ENCODE results near the gene TTN. TPM values are rescaled to one million over a fixed set of nuclear protein-coding genes. Genes with fewer than 3 reads are reported as not detected.

The TTN gene
- total RNA-seq, 1 donor from 2014 or later, result 0.50 TPM

- H3K9me3 ChIP-seq (ENCODE audit: insufficient read depth, low read depth, low read length), result no peaks in the 10 kb centered on the region
- Mint-ChIP-seq H3K27me3 (ENCODE audit: low read depth, unreplicated experiment) (no peaks in the 10 kb centered on the region), H3K9me3 (ENCODE audit: unreplicated experiment) (no peaks in the 10 kb centered on the region), H3K4me3 (ENCODE audit: unreplicated experiment) (no peak overlapping the region), H3K36me3 (ENCODE audit: low read depth, unreplicated experiment) (no peaks in the 10 kb centered on the region), H3K27ac (ENCODE audit: unreplicated experiment) (no peak overlapping the region), H3K4me1 (ENCODE audit: low read depth, unreplicated experiment) (no peaks in the 10 kb centered on the region)
- H3K36me3 ChIP-seq (ENCODE audit: insufficient read depth, low read length), result no peaks in the 10 kb centered on the region
- no peaks in the 10 kb centered on the region for H3K4me1 ChIP-seq (ENCODE audit: insufficient read depth, low read length)
- no peak overlapping the region for H3K9ac ChIP-seq (ENCODE audit: low read length)
- H3K27me3 ChIP-seq (ENCODE audit: insufficient read depth, low read length), result no peaks in the 10 kb centered on the region
- FAIRE-seq, result no peak
- H4K20me1 ChIP-seq (ENCODE audit: insufficient read depth, low read length), result no peaks in the 10 kb centered on the region
- TF ChIP-seq CTCF (IDR thresholded peaks at IDR 0.05; ENCODE audit: insufficient read depth, low read depth, low read length) (no peak), EZH2 (IDR thresholded peaks at IDR 0.05; ENCODE audit: insufficient read depth, low read length) (no peak)
- DNase-seq (ENCODE audit: low read depth), result no peak
- no peak overlapping the region for H2AFZ ChIP-seq (ENCODE audit: low read depth, low read length)
- H3K4me2 ChIP-seq (ENCODE audit: low read length), result no peak overlapping the region
- H3K79me2 ChIP-seq (ENCODE audit: insufficient read depth, low read length), result no peaks in the 10 kb centered on the region
- no peak overlapping the region for H3K27ac ChIP-seq (ENCODE audit: low read depth, low read length)
- H3K4me3 ChIP-seq (ENCODE audit: insufficient read depth, low read depth, low read length), result no peak overlapping the region
Measured at GRCh38 chr2:178615969-178616368, 191.3 kb downstream of the TTN start.

GRCh38 chr2:178602901-178603300 is 204.3 kb downstream of the TTN start:
- Histone ChIP-seq H2AFZ (ENCODE audit: low read depth, low read length) (no peak overlapping the region), H3K9me3 (ENCODE audit: insufficient read depth, low read depth, low read length) (no peaks in the 10 kb centered on the region), H3K36me3 (ENCODE audit: insufficient read depth, low read length) (no peaks in the 10 kb centered on the region), H3K4me3 (ENCODE audit: insufficient read depth, low read depth, low read length) (no peak overlapping the region), H3K27me3 (ENCODE audit: insufficient read depth, low read length) (no peaks in the 10 kb centered on the region), H3K4me1 (ENCODE audit: insufficient read depth, low read length) (no peaks in the 10 kb centered on the region), H3K27ac (ENCODE audit: low read depth, low read length) (no peak overlapping the region), H3K9ac (ENCODE audit: low read length) (no peak overlapping the region), H4K20me1 (ENCODE audit: insufficient read depth, low read length) (no peaks in the 10 kb centered on the region), H3K4me2 (ENCODE audit: low read length) (no peak overlapping the region), H3K79me2 (ENCODE audit: insufficient read depth, low read length) (no peaks in the 10 kb centered on the region)
- Mint-ChIP-seq H3K9me3 (ENCODE audit: unreplicated experiment) (no peaks in the 10 kb centered on the region), H3K27ac (ENCODE audit: unreplicated experiment) (no peak overlapping the region), H3K27me3 (ENCODE audit: low read depth, unreplicated experiment) (no peaks in the 10 kb centered on the region), H3K4me1 (ENCODE audit: low read depth, unreplicated experiment) (no peaks in the 10 kb centered on the region), H3K36me3 (ENCODE audit: low read depth, unreplicated experiment) (peaks cover 6% of the 10 kb centered on the region), H3K4me3 (ENCODE audit: unreplicated experiment) (no peak overlapping the region)
- FAIRE-seq, result no peak
- no peak for TF ChIP-seq CTCF (IDR thresholded peaks at IDR 0.05; ENCODE audit: insufficient read depth, low read depth, low read length)
- no peak for TF ChIP-seq EZH2 (IDR thresholded peaks at IDR 0.05; ENCODE audit: insufficient read depth, low read length)
- DNase-seq (ENCODE audit: low read depth), result no peak

GRCh38 chr2:178592655-178593054 is 214.6 kb downstream of the TTN start:
- no peaks in the 10 kb centered on the region for H4K20me1 ChIP-seq (ENCODE audit: insufficient read depth, low read length)
- DNase-seq (ENCODE audit: low read depth), result no peak
- Mint-ChIP-seq H3K4me1 (ENCODE audit: low read depth, unreplicated experiment) (no peaks in the 10 kb centered on the region), H3K27me3 (ENCODE audit: low read depth, unreplicated experiment) (no peaks in the 10 kb centered on the region), H3K9me3 (ENCODE audit: unreplicated experiment) (peaks cover 3% of the 10 kb centered on the region), H3K36me3 (ENCODE audit: low read depth, unreplicated experiment) (peaks cover 4% of the 10 kb centered on the region), H3K4me3 (ENCODE audit: unreplicated experiment) (no peak overlapping the region), H3K27ac (ENCODE audit: unreplicated experiment) (no peak overlapping the region)
- no peaks in the 10 kb centered on the region for H3K9me3 ChIP-seq (ENCODE audit: insufficient read depth, low read depth, low read length)
- TF ChIP-seq EZH2 (IDR thresholded peaks at IDR 0.05; ENCODE audit: insufficient read depth, low read length) (no peak), CTCF (IDR thresholded peaks at IDR 0.05; ENCODE audit: insufficient read depth, low read depth, low read length) (no peak)
- FAIRE-seq, result no peak
- no peaks in the 10 kb centered on the region for H3K4me1 ChIP-seq (ENCODE audit: insufficient read depth, low read length)
- H3K27ac ChIP-seq (ENCODE audit: low read depth, low read length), result no peak overlapping the region
- H3K27me3 ChIP-seq (ENCODE audit: insufficient read depth, low read length), result no peaks in the 10 kb centered on the region
- H3K36me3 ChIP-seq (ENCODE audit: insufficient read depth, low read length), result no peaks in the 10 kb centered on the region
- no peak overlapping the region for H3K9ac ChIP-seq (ENCODE audit: low read length)
- no peak overlapping the region for H3K4me3 ChIP-seq (ENCODE audit: insufficient read depth, low read depth, low read length)
- no peak overlapping the region for H2AFZ ChIP-seq (ENCODE audit: low read depth, low read length)
- H3K4me2 ChIP-seq (ENCODE audit: low read length), result no peak overlapping the region
- H3K79me2 ChIP-seq (ENCODE audit: insufficient read depth, low read length), result no peaks in the 10 kb centered on the region
